ENCODE results near the gene PTPRO.

The PTPRO gene

GRCh38 chr12:15527201-15528080 is 205.1 kb downstream of the PTPRO start:
- DNase-seq (ENCODE audit: low read depth in 2 of 2): no peak

- DNase-seq (ENCODE audit: low read depth in 2 of 2): no peak
These were observed 206.4 kb downstream of the PTPRO start for GRCh38 chr12:15528666-15529065.

- DNase-seq (ENCODE audit: low read depth in 2 of 2): no peak
These were observed 208.1 kb downstream of the PTPRO start for GRCh38 chr12:15530361-15530760.

- peak; percentile 17 for DNase-seq (ENCODE audit: low read depth in 2 of 2)
These were observed 210.2 kb downstream of the PTPRO start for GRCh38 chr12:15532364-15532977.

GRCh38 chr12:15534322-15534721 is 212.0 kb downstream of the PTPRO start:
- DNase-seq (ENCODE audit: low read depth in 2 of 2): no peak

GRCh38 chr12:15534874-15535273 is 212.6 kb downstream of the PTPRO start:
- DNase-seq (ENCODE audit: low read depth in 2 of 2): no peak

- no peak for DNase-seq (ENCODE audit: low read depth in 2 of 2)
These were observed 213.1 kb downstream of the PTPRO start for GRCh38 chr12:15535352-15535781.

GRCh38 chr12:15536446-15536845 is 214.1 kb downstream of the PTPRO start:
- DNase-seq (ENCODE audit: low read depth in 2 of 2): no peak

- no peak for DNase-seq (ENCODE audit: low read depth in 2 of 2)
These were observed 216.6 kb downstream of the PTPRO start for GRCh38 chr12:15538881-15539280.

- DNase-seq (ENCODE audit: low read depth in 2 of 2): no peak
These were observed 217.7 kb downstream of the PTPRO start for GRCh38 chr12:15540005-15540404.

GRCh38 chr12:15540469-15540872 is 218.2 kb downstream of the PTPRO start:
- no peak for DNase-seq (ENCODE audit: low read depth in 2 of 2)

GRCh38 chr12:15541996-15542631 is 219.8 kb downstream of the PTPRO start:
- no peak for DNase-seq (ENCODE audit: low read depth in 2 of 2)

GRCh38 chr12:15543347-15543746 is 221.0 kb downstream of the PTPRO start:
- no peak for DNase-seq (ENCODE audit: low read depth in 2 of 2)

GRCh38 chr12:15544589-15544988 is 222.3 kb downstream of the PTPRO start:
- DNase-seq (ENCODE audit: low read depth in 2 of 2): no peak

- DNase-seq (ENCODE audit: low read depth in 2 of 2): no peak
These were observed 223.0 kb downstream of the PTPRO start for GRCh38 chr12:15545334-15545733.

GRCh38 chr12:15546102-15546701 is 223.9 kb downstream of the PTPRO start:
- no peak for DNase-seq (ENCODE audit: low read depth in 2 of 2)

- no peak for DNase-seq (ENCODE audit: low read depth in 2 of 2)
These were observed 224.8 kb downstream of the PTPRO start for GRCh38 chr12:15547063-15547462.

GRCh38 chr12:15547691-15548090 is 225.4 kb downstream of the PTPRO start:
- no peak for DNase-seq (ENCODE audit: low read depth in 2 of 2)

- DNase-seq (ENCODE audit: low read depth in 2 of 2): no peak
These were observed 228.5 kb downstream of the PTPRO start for GRCh38 chr12:15550793-15551192.

- no peak for DNase-seq (ENCODE audit: low read depth in 2 of 2)
These were observed 233.1 kb downstream of the PTPRO start for GRCh38 chr12:15555446-15555845.

- DNase-seq (ENCODE audit: low read depth in 2 of 2): no peak
These were observed 234.2 kb downstream of the PTPRO start for GRCh38 chr12:15556411-15557102.

Measured in stimulated activated CD4-positive, alpha-beta T cell treated with anti-CD3 and anti-CD28 coated beads, Interleukin-12 subunit alpha, Interleukin-12 subunit beta, amount 100 ng/mL, for 24 hours (primary cell).